GM19397 (cell line): ENCODE measurements around the gene CHIT1.
"Not testable (repeated sequence)": the region's sequence is repeated elsewhere in the genome, so short reads cannot be mapped to it uniquely, and the experiment has no call there.

ENCODE experiments used
- ATAC-seq: cut with Tn5 transposase; IDR thresholded peaks from one replicate; pipeline ENCODE4 v1.9.1; 2021; ENCODE audit warnings: mild to moderate bottlenecking, moderate library complexity; ENCODE audit not compliant: unreplicated experiment

The CHIT1 gene

GRCh38 chr1:203266140-203266539 is 36.7 kb upstream of the CHIT1 start:
- ATAC-seq, result not testable (repeated sequence)

GRCh38 chr1:203265541-203265940 is 36.1 kb upstream of the CHIT1 start:
- no peak for ATAC-seq

- ATAC-seq, result no peak
Measured at GRCh38 chr1:203264052-203264501, 34.6 kb upstream of the CHIT1 start.

GRCh38 chr1:203263496-203263895 is 34.0 kb upstream of the CHIT1 start:
- no peak for ATAC-seq

GRCh38 chr1:203256636-203257035 is 27.2 kb upstream of the CHIT1 start:
- ATAC-seq, result not testable (repeated sequence)

- ATAC-seq, result not testable (repeated sequence)
Measured at GRCh38 chr1:203254782-203255181, 25.3 kb upstream of the CHIT1 start.

- ATAC-seq, result no peak
Measured at GRCh38 chr1:203252678-203253077, 23.2 kb upstream of the CHIT1 start.

- ATAC-seq, result no peak
Measured at GRCh38 chr1:203251466-203251865, 22.0 kb upstream of the CHIT1 start.

GRCh38 chr1:203250911-203251310 is 21.4 kb upstream of the CHIT1 start:
- ATAC-seq, result no peak

GRCh38 chr1:203244776-203245175 is 15.3 kb upstream of the CHIT1 start:
- ATAC-seq, result no peak

GRCh38 chr1:203241708-203242107 is 12.2 kb upstream of the CHIT1 start:
- not testable (repeated sequence) for ATAC-seq

GRCh38 chr1:203239526-203240305 is 10.2 kb upstream of the CHIT1 start:
- no peak for ATAC-seq

GRCh38 chr1:203239081-203239480 is 9.6 kb upstream of the CHIT1 start:
- ATAC-seq, result no peak

- no peak for ATAC-seq
Measured at GRCh38 chr1:203238535-203238934, 9.1 kb upstream of the CHIT1 start.

GRCh38 chr1:203234901-203235300 is 5.4 kb upstream of the CHIT1 start:
- ATAC-seq, result not testable (repeated sequence)

GRCh38 chr1:203228670-203229069 is 803 bp downstream of the CHIT1 start:
- ATAC-seq, result no peak

GRCh38 chr1:203227371-203228083 is 1.9 kb downstream of the CHIT1 start:
- ATAC-seq, result no peak

GRCh38 chr1:203225071-203225470 is 4.4 kb downstream of the CHIT1 start:
- no peak for ATAC-seq

- ATAC-seq, result no peak
Measured at GRCh38 chr1:203223012-203223775, 6.3 kb downstream of the CHIT1 start.

GRCh38 chr1:203219934-203220333 is 9.5 kb downstream of the CHIT1 start:
- no peak for ATAC-seq

GRCh38 chr1:203219171-203219570 is 10.3 kb downstream of the CHIT1 start:
- no peak for ATAC-seq
